G401.6 (cell line): ENCODE measurements around the gene SHOX.
"Not testable (repeated sequence)": the region's sequence is repeated elsewhere in the genome, so short reads cannot be mapped to it uniquely, and the experiment has no call there.

Source experiments
- FAIRE-seq: peaks from 2 replicates; lab custom pipeline; 2012; peaks lifted over from hg19 to GRCh38; lab: Jason Lieb, UNC

Gene SHOX

GRCh38 chrX:622802-623201 is 7.8 kb upstream of the SHOX start:
- FAIRE-seq, result not testable (repeated sequence)

GRCh38 chrX:623268-623598 is 7.4 kb upstream of the SHOX start:
- no peak for FAIRE-seq

- FAIRE-seq, result no peak
Observed at GRCh38 chrX:623599-624315, 6.8 kb upstream of the SHOX start.

GRCh38 chrX:625137-625691 is 5.4 kb upstream of the SHOX start:
- FAIRE-seq, result no peak

GRCh38 chrX:626047-626446 is 4.5 kb upstream of the SHOX start:
- not testable (repeated sequence) for FAIRE-seq

- no peak for FAIRE-seq
Observed at GRCh38 chrX:626745-627509, 3.7 kb upstream of the SHOX start.

- no peak for FAIRE-seq
Observed at GRCh38 chrX:627510-627981, 3.0 kb upstream of the SHOX start.

GRCh38 chrX:627995-628394 is 2.6 kb upstream of the SHOX start:
- no peak for FAIRE-seq

GRCh38 chrX:629230-630006 is 1.2 kb upstream of the SHOX start:
- FAIRE-seq, result no peak

- no peak for FAIRE-seq
Observed at GRCh38 chrX:630007-630611, 482 bp upstream of the SHOX start.

- FAIRE-seq, result no peak
Observed at GRCh38 chrX:631802-632365, 1.3 kb downstream of the SHOX start.

- no peak for FAIRE-seq
Observed at GRCh38 chrX:632366-633042, 1.9 kb downstream of the SHOX start.

GRCh38 chrX:633043-633984 is 2.7 kb downstream of the SHOX start:
- no peak for FAIRE-seq

GRCh38 chrX:633985-634958 is 3.7 kb downstream of the SHOX start:
- FAIRE-seq, result no peak

GRCh38 chrX:635428-636090 is 5.0 kb downstream of the SHOX start:
- FAIRE-seq, result no peak

- FAIRE-seq, result no peak
Observed at GRCh38 chrX:636981-637659, 6.5 kb downstream of the SHOX start.

- FAIRE-seq, result no peak
Observed at GRCh38 chrX:637660-638481, 7.3 kb downstream of the SHOX start.
